Colonic mucosa (tissue), 4 donors: Measurements from ENCODE around the gene EMILIN1. TPM values are rescaled to one million over a fixed set of nuclear protein-coding genes. Genes with fewer than 3 reads are reported as not detected.

Source experiments
- DNase-seq: peaks from one replicate; pipeline ENCODE4 v3.0.0-alpha.2; 2020
- H3K27ac ChIP-seq: fragments of 200-600 bp; one replicate; pipeline ENCODE4 v1.8.0; 2021
- H3K27me3 ChIP-seq: fragments of 200-600 bp; one replicate; pipeline ENCODE4 v1.8.0; 2021
- H3K36me3 ChIP-seq: fragments of 200-600 bp; one replicate; pipeline ENCODE4 v1.8.0; 2021
- H3K4me1 ChIP-seq: fragments of 200-600 bp; one replicate; pipeline ENCODE4 v1.8.0; 2021; ENCODE audit warnings: mild to moderate bottlenecking
- H3K4me3 ChIP-seq: fragments of 200-600 bp; one replicate; pipeline ENCODE4 v1.8.0; 2021
- H3K9ac ChIP-seq, 2 donors: one replicate each; pipeline ENCODE4 v1.7.0; 2013; ENCODE audit warnings: control low read depth in 2 of 2, low read depth in 2 of 2, low read length in 2 of 2
- H3K9me3 ChIP-seq: fragments of 200-600 bp; one replicate; pipeline ENCODE4 v1.8.0; 2021
- CTCF ChIP-seq: fragments of 200-600 bp; IDR thresholded peaks from one replicate; pipeline ENCODE4 v1.8.0; 2022; ENCODE audit warnings: antibody characterized with exemption, mild to moderate bottlenecking
- intact Hi-C: fragments of 100-400 bp; cut with DNase I; formaldehyde crosslinking; loops from one replicate; pipeline ENCODE4 v1.14.1; 2022
- total RNA-seq, 2 donors: library from RNA; stranded (reverse); fragmentation: NEBNext Ultra II Directional in 1 of 2; extraction: Animal tissue kit (Norgen Biotek cat#: 25700) in 1 of 2; gene quantifications; one replicate each; pipeline ENCODE4 v1.2.1, GENCODE V29; 2021
- donor health status: healthy.
- donor health status: DM: no; HTN: no; CAD: no.
- donor health status: DM: no; HTN: no; CAD: no.

EMILIN1 gene
- total RNA-seq, 2 donors from 2014 or later: 20.2 to 43.0 TPM

GRCh38 chr2:27057184-27057583 lies 21.2 kb upstream of the EMILIN1 start:
- Histone ChIP-seq H3K4me3 (no peak overlapping the region), H3K27me3 (no peaks in the 10 kb centered on the region), H3K9ac (no peak overlapping the region), H3K9me3 (no peaks in the 10 kb centered on the region), H3K27ac (no peak overlapping the region), H3K4me1 (peaks cover 4% of the 10 kb centered on the region), H3K36me3 (no peaks in the 10 kb centered on the region)
- DNase-seq: no peak
- intact Hi-C loops: no loop called here
- no peak for TF ChIP-seq CTCF

DNA sequence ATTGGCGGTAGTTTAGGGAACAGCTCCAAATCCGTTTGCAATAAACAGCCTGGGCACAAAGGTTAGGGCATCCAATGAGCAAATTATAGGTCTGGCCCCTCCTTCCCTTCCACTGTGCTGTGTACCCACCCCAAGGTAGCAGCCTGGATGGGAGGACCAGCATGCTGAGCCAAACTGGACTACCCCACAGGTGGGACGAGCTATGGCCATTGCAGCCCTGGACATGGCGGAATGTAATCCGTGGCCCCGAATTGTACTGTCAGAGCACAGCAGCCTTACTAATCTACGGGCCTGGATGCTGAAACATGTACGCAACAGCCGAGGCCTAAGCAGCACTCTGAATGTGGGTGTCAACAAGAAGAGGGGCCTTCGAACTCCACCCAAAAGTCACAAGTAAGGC lies 20.2 kb upstream of the EMILIN1 start:
- no peak for TF ChIP-seq CTCF
- no peaks in the 10 kb centered on the region for H3K4me1 ChIP-seq
- no peak overlapping the region for H3K9ac ChIP-seq
- no peak overlapping the region for H3K27ac ChIP-seq
- H3K27me3 ChIP-seq: no peaks in the 10 kb centered on the region
- no peak overlapping the region for H3K4me3 ChIP-seq
- intact Hi-C loops: no loop called here
- no peaks in the 10 kb centered on the region for H3K9me3 ChIP-seq
- no peaks in the 10 kb centered on the region for H3K36me3 ChIP-seq
- DNase-seq: no peak

DNA sequence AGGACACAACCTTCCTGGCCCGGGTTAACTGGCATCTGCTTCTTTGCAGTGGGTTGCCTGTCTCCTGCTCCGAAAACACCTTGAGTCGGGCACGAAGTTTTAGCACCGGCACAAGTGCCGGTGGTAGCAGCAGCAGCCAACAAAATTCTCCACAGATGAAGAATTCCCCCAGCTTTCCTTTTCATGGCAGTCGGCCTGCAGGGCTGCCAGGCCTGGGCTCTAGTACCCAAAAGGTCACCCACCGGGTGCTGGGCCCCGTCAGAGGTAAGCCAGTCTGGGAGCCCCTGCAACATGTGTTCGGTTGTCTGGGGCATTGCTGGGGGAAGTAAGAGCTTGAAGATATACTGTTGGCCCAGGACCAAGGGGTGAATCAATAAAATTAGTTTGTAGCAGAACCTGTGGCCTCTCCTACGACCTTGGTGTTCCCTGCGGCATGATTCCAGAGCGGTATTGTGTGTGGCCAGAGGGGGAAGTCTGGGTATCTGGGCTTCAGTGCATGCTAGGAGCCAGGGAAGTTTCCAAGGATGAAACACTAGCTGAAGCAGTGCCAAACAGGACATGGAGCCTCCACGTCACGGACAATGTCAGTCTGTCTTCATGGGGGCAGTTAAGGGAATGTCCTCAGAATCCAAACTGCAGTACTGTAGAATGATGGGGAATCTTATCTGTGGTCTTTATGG lies 19.1 kb upstream of the EMILIN1 start:
- Histone ChIP-seq H3K9me3 (no peaks in the 10 kb centered on the region), H3K4me1 (no peaks in the 10 kb centered on the region), H3K4me3 (no peak overlapping the region), H3K27me3 (no peaks in the 10 kb centered on the region), H3K36me3 (no peaks in the 10 kb centered on the region), H3K9ac (no peak overlapping the region), H3K27ac (no peak overlapping the region)
- no peak for TF ChIP-seq CTCF
- intact Hi-C loops: no loop called here
- DNase-seq: no peak

GRCh38 chr2:27060323-27060722 lies 18.1 kb upstream of the EMILIN1 start:
- no peak overlapping the region for H3K9ac ChIP-seq
- H3K27ac ChIP-seq: no peak overlapping the region
- H3K9me3 ChIP-seq: no peaks in the 10 kb centered on the region
- intact Hi-C loops: no loop called here
- H3K36me3 ChIP-seq: no peaks in the 10 kb centered on the region
- no peak for TF ChIP-seq CTCF
- H3K4me1 ChIP-seq: no peaks in the 10 kb centered on the region
- no peak overlapping the region for H3K4me3 ChIP-seq
- DNase-seq: no peak
- H3K27me3 ChIP-seq: no peaks in the 10 kb centered on the region

- no peak for DNase-seq
- no peak overlapping the region for H3K9ac ChIP-seq
- no peak overlapping the region for H3K27ac ChIP-seq
- intact Hi-C loops: no loop called here
- TF ChIP-seq CTCF: no peak
- peaks cover 9% of the 10 kb centered on the region for H3K4me1 ChIP-seq
- H3K27me3 ChIP-seq: no peaks in the 10 kb centered on the region
- H3K9me3 ChIP-seq: no peaks in the 10 kb centered on the region
- H3K36me3 ChIP-seq: peaks cover 4% of the 10 kb centered on the region
- H3K4me3 ChIP-seq: no peak overlapping the region
Observed at GRCh38 chr2:27065128-27065527, 13.3 kb upstream of the EMILIN1 start.
